ENCODE measurements around the gene GAP43.

Gene GAP43

DNA sequence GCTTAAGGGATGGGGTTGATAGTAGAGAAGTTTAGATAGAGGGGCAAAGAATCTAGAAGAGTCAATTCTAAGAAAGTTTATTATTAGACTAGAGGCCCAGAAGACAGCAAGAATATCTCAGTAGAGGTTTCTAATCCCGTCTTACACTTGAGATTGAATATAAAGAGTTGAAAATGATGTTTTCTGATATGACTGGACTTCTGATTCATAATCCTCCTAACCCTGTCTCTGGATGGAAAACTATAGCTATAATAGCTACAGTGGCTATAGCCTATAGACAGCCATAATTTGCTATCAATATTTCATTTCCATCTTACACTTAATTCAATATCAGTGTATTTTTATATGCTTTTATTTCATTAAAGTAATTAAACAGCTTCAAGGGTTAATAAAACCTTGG, 60.0 kb downstream of the GAP43 start:
- Histone ChIP-seq H2AFZ (ENCODE audit: low read depth, low read length) (no peak overlapping the region), H3K4me1 (ENCODE audit: low read length) (peaks cover 16% of the 10 kb centered on the region), H3K36me3 (replicated peaks; ENCODE audit: low read depth, low read length) (no peaks in the 10 kb centered on the region), H3K9me3 (ENCODE audit: insufficient read depth, low read length) (no peaks in the 10 kb centered on the region), H3K4me2 (ENCODE audit: low read length) (no peak overlapping the region), H4K20me1 (ENCODE audit: insufficient read depth, low read length) (no peaks in the 10 kb centered on the region), H3K9ac (ENCODE audit: low read length) (no peak overlapping the region), H3K79me2 (ENCODE audit: low read length) (no peaks in the 10 kb centered on the region), H3K4me3 (ENCODE audit: low read length) (no peak overlapping the region), H3K27me3 (ENCODE audit: low read depth, low read length) (no peaks in the 10 kb centered on the region), H3K27ac (ENCODE audit: low read length) (no peak overlapping the region)
- TF ChIP-seq, protein P1, sequence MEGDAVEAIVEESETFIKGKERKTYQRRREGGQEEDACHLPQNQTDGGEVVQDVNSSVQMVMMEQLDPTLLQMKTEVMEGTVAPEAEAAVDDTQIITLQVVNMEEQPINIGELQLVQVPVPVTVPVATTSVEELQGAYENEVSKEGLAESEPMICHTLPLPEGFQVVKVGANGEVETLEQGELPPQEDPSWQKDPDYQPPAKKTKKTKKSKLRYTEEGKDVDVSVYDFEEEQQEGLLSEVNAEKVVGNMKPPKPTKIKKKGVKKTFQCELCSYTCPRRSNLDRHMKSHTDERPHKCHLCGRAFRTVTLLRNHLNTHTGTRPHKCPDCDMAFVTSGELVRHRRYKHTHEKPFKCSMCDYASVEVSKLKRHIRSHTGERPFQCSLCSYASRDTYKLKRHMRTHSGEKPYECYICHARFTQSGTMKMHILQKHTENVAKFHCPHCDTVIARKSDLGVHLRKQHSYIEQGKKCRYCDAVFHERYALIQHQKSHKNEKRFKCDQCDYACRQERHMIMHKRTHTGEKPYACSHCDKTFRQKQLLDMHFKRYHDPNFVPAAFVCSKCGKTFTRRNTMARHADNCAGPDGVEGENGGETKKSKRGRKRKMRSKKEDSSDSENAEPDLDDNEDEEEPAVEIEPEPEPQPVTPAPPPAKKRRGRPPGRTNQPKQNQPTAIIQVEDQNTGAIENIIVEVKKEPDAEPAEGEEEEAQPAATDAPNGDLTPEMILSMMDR (IDR thresholded peaks at IDR 0.05; ENCODE audit: low read depth, low read length), result no peak
- TF ChIP-seq EZH2phosphoT487 (IDR thresholded peaks at IDR 0.05; ENCODE audit: low read depth), result no peak

GRCh38 chr3:115683773-115684172, 60.5 kb downstream of the GAP43 start:
- no peaks in the 10 kb centered on the region for H3K9me3 ChIP-seq (ENCODE audit: insufficient read depth, low read length)
- H4K20me1 ChIP-seq (ENCODE audit: insufficient read depth, low read length), result no peaks in the 10 kb centered on the region
- no peak overlapping the region for H2AFZ ChIP-seq (ENCODE audit: low read depth, low read length)

GRCh38 chr3:115685097-115685496, 61.8 kb downstream of the GAP43 start:
- H3K4me2 ChIP-seq (ENCODE audit: low read length), result no peak overlapping the region
- no peaks in the 10 kb centered on the region for H3K79me2 ChIP-seq (ENCODE audit: low read length)
- no peak overlapping the region for H3K27ac ChIP-seq (ENCODE audit: low read length)
- no peaks in the 10 kb centered on the region for H3K9me3 ChIP-seq (ENCODE audit: insufficient read depth, low read length)
- no peak overlapping the region for H3K4me3 ChIP-seq (ENCODE audit: low read length)
- H3K27me3 ChIP-seq (ENCODE audit: low read depth, low read length), result no peaks in the 10 kb centered on the region
- H3K9ac ChIP-seq (ENCODE audit: low read length), result no peak overlapping the region
- H3K36me3 ChIP-seq (replicated peaks; ENCODE audit: low read depth, low read length), result no peaks in the 10 kb centered on the region
- peaks cover 16% of the 10 kb centered on the region for H3K4me1 ChIP-seq (ENCODE audit: low read length)
- H4K20me1 ChIP-seq (ENCODE audit: insufficient read depth, low read length), result no peaks in the 10 kb centered on the region
- no peak overlapping the region for H2AFZ ChIP-seq (ENCODE audit: low read depth, low read length)
- TF ChIP-seq EZH2phosphoT487 (IDR thresholded peaks at IDR 0.05; ENCODE audit: low read depth), result no peak
- TF ChIP-seq, protein P1 (IDR thresholded peaks at IDR 0.05; ENCODE audit: low read depth, low read length), result peak; percentile 24; the same call in 1 of the 2 replicates

More at GRCh38 chr3:115683773-115684172, 60.5 kb downstream of the GAP43 start:
- Histone ChIP-seq H3K79me2 (ENCODE audit: low read length) (no peaks in the 10 kb centered on the region), H3K4me1 (ENCODE audit: low read length) (peaks cover 16% of the 10 kb centered on the region), H3K36me3 (replicated peaks; ENCODE audit: low read depth, low read length) (no peaks in the 10 kb centered on the region), H3K27me3 (ENCODE audit: low read depth, low read length) (no peaks in the 10 kb centered on the region), H3K4me3 (ENCODE audit: low read length) (no peak overlapping the region), H3K4me2 (ENCODE audit: low read length) (no peak overlapping the region), H3K9ac (ENCODE audit: low read length) (no peak overlapping the region), H3K27ac (ENCODE audit: low read length) (no peak overlapping the region)
- TF ChIP-seq, protein P1 (IDR thresholded peaks at IDR 0.05; ENCODE audit: low read depth, low read length), result no peak
- no peak for TF ChIP-seq EZH2phosphoT487 (IDR thresholded peaks at IDR 0.05; ENCODE audit: low read depth)

- peaks cover 14% of the 10 kb centered on the region for H3K4me1 ChIP-seq (ENCODE audit: low read length)
- no peaks in the 10 kb centered on the region for H3K36me3 ChIP-seq (replicated peaks; ENCODE audit: low read depth, low read length)
- TF ChIP-seq, protein P1 (IDR thresholded peaks at IDR 0.05; ENCODE audit: low read depth, low read length), result no peak
- TF ChIP-seq EZH2phosphoT487 (IDR thresholded peaks at IDR 0.05; ENCODE audit: low read depth), result no peak
- no peak overlapping the region for H3K9ac ChIP-seq (ENCODE audit: low read length)
- no peak overlapping the region for H3K27ac ChIP-seq (ENCODE audit: low read length)
- no peak overlapping the region for H3K4me3 ChIP-seq (ENCODE audit: low read length)
- no peaks in the 10 kb centered on the region for H3K9me3 ChIP-seq (ENCODE audit: insufficient read depth, low read length)
- H4K20me1 ChIP-seq (ENCODE audit: insufficient read depth, low read length), result no peaks in the 10 kb centered on the region
- H3K4me2 ChIP-seq (ENCODE audit: low read length), result no peak overlapping the region
- no peaks in the 10 kb centered on the region for H3K79me2 ChIP-seq (ENCODE audit: low read length)
- H3K27me3 ChIP-seq (ENCODE audit: low read depth, low read length), result no peaks in the 10 kb centered on the region
- no peak overlapping the region for H2AFZ ChIP-seq (ENCODE audit: low read depth, low read length)
These were observed 64.4 kb downstream of the GAP43 start for GRCh38 chr3:115687721-115688120.

Data from OCI-LY3 (cell line).